GM12874 (cell line): Measurements from ENCODE around the gene SPECC1L.

Experiments
- TF ChIP-seq, protein P1 (sequence below): IDR thresholded peaks from 2 replicates; pipeline ENCODE4 v1.5.1; 2011; ENCODE audit warnings: low read depth, mild to moderate bottlenecking, control low read depth, low read length, moderate library complexity; ENCODE audit not compliant: insufficient read depth

The SPECC1L gene

DNA sequence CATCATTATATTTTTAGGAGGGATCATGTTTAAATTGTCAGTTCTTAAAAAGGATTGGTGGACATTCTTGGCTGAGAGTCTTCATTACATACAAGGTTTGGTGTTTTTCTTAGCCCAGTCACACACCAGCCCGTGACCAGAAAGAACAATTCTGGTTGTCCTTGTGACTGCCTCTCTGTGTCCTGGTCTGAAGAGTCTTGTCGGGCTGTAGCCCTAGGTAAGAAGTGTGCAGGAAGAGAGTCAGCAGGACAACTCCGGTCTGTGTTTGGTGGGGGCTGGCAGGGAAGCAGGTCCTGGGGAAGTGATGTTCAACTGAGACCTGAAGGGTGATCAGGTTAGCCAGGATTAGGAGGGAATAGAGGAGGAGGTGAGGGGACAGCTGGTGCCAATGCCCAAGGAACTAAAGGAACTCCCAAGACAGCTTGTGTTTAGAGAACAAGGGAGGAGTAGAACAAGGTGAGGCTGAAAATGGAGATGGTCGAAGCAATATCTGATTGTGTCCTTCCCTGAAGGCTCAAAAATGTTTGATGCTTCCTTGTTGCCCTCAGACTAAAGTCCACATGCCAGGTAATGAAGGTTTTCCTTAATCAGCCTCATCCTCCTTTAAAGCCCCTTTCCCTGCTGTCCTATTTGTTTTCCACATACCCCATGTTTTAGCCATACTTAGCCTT lies 91.5 kb downstream of the SPECC1L start:
- TF ChIP-seq, protein P1, sequence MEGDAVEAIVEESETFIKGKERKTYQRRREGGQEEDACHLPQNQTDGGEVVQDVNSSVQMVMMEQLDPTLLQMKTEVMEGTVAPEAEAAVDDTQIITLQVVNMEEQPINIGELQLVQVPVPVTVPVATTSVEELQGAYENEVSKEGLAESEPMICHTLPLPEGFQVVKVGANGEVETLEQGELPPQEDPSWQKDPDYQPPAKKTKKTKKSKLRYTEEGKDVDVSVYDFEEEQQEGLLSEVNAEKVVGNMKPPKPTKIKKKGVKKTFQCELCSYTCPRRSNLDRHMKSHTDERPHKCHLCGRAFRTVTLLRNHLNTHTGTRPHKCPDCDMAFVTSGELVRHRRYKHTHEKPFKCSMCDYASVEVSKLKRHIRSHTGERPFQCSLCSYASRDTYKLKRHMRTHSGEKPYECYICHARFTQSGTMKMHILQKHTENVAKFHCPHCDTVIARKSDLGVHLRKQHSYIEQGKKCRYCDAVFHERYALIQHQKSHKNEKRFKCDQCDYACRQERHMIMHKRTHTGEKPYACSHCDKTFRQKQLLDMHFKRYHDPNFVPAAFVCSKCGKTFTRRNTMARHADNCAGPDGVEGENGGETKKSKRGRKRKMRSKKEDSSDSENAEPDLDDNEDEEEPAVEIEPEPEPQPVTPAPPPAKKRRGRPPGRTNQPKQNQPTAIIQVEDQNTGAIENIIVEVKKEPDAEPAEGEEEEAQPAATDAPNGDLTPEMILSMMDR = no peak

DNA sequence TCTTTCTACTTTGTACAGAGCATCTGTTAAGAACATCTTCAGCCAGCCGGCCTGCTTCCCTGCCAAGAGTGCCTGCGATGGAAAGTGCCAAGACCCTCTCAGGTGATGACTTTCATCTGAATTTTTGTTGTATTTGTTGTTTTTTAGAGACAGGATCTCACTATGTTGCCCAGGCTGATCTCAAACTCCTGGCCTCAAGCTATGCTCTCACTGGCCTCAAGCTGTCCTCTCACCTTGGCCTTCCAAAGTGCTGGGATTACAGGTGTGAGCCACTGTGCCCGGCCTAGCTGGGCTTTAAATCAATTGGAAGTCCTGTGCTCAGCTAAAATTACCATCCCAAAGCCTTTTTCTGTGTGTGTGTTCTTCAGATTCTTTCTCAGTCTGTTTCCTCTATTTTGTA lies 92.6 kb downstream of the SPECC1L start:
- TF ChIP-seq, protein P1 = no peak

DNA sequence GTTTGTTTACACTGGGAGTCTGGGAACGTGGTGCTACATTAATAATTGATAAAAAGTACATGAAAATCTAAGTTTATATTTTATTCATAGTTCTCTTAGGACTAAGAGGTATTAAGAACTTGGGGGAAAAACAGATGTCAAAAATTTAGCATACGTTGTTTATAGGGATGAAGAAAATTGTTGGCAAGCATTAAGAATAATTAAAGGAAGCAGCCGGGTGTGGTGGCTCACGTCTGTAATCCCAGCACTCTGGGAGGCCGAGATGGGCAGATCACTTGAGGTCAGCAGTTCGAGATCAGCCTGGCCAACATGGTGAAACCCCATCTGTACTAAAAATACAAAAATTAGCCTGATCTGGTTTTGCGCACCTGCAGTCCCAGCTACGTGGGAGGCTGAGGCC lies 96.1 kb downstream of the SPECC1L start:
- TF ChIP-seq, protein P1 = no peak

DNA sequence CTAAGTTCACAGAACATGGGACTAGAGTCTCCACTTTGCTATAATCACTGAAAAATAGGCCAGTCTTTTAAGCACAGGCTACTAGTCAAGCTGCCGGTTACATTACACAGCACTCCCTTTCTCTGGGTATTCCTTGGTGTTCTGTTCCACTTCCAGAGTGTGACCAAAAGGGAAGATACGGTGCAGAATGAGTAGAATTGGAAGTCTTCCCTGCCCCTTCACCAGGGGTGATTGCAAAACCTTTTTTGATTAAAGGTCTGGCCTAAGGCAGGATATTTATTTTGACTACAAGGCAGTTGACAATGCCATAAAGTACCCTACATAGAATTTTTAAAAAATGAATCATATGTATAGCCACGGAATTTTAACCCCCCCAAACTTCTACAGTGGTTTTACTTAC lies 97.2 kb downstream of the SPECC1L start:
- TF ChIP-seq, protein P1 = no peak

DNA sequence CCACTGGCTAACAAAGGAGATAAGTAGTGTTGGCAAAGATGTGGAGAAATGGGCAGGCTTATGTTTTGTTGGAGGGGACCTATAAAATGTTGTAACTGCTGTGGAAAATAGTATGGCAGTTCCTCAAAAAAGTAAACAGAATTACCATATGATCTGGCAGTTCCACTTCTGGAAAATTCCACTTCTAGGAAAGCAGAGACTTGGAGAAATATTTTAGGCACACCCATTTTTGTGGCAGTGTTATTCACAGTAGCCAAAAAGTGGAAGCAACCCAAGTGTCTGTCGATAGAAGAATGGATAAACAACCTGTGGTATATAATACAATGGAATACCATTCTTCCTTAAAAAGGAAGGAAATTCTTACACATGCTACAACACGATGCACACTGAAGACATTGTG lies 99.8 kb downstream of the SPECC1L start:
- TF ChIP-seq, protein P1 = no peak

DNA sequence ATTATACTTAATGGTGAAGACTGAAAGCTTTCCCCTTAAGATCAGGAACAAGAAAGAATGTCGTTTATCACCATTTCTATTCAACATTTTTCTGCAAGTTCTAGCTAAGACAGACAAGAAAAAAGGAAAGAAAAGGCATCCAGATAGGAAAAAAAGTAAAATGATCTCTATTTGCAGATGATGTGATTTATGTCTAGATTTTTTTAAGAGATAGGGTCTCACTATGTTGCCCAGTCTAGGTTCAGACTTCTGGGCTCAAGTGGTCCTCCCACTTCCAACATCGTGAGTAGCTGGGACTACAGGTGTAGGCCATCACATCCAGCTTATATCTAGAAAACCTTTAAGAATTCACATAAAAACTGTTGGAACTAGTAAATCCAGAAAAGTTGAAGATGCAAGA lies 105.4 kb downstream of the SPECC1L start:
- TF ChIP-seq, protein P1 = no peak

DNA sequence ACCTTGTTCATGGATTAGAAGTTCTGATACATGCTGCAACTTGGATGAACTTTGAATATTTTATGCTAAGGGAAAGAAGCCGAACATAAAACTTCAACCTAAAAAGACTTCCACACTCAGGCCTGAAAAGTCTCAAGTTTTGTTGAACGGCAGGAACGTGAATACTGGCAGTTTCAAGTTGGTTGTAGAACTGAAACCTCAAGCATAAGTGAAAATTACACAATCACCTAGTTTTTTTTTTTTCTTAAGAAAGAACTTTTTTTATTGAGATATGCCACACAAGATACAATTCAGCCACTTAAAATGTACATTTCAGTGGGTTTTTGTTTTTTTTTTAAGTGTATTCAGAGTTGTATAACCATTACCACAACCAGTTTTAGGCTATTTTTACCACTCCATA lies 106.0 kb downstream of the SPECC1L start:
- TF ChIP-seq, protein P1 = no peak
